Measurements from ENCODE around the gene TSC2.
"Not testable (repeated sequence)": the region's sequence is repeated elsewhere in the genome, so short reads cannot be mapped to it uniquely, and the experiment has no call there.

The TSC2 gene

GRCh38 chr16:2104464-2104863 is 56.7 kb downstream of the TSC2 start:
- not testable (repeated sequence) for DNase-seq (ENCODE audit: low read depth in 3 of 3)

DNA sequence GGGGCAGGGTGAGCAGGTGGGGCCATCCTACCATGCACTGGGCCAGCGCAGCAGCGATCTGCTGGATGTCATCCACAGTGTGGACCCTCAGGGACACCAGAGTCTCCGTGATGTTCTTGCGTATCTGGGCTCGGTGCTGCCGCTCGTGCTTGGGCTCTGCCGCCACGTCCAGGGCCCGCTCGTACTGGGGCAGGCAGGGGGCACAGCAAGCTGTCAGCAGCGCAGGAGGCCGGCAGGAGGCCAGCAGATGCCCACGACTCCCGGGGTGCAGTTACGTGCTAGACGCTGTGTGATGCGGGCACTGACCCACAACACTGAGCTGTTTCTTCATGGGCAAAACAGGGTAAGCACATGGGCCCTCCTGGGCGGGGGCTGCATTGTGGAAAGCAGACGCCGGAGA is 57.5 kb downstream of the TSC2 start:
- DNase-seq (ENCODE audit: low read depth in 3 of 3): not testable (repeated sequence)

DNA sequence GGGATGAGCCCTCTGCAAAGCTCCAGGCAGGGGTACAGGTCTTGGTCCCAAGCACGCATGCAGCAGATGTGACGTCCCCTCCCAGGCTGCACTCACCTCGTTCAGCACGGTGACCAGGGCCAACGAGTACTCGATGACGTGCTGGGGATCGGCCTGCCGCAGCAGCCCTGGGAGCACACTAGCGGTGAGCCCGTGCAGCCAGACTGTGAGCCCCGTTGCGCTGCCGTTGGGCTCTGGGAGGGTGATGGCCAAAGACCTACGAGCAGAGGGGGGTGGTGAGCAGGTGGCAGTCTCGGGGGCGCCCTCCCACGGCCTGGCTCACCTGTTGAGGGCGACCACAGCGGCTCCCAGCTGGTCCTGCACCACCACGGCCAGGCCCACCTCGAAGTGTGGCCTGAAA is 58.0 kb downstream of the TSC2 start:
- not testable (repeated sequence) for DNase-seq (ENCODE audit: low read depth in 3 of 3)

- not testable (repeated sequence) for DNase-seq (ENCODE audit: low read depth in 3 of 3)
These were observed 58.4 kb downstream of the TSC2 start for GRCh38 chr16:2106211-2106610.

- not testable (repeated sequence) for DNase-seq (ENCODE audit: low read depth in 3 of 3)
These were observed 59.5 kb downstream of the TSC2 start for GRCh38 chr16:2107121-2107790.

DNA sequence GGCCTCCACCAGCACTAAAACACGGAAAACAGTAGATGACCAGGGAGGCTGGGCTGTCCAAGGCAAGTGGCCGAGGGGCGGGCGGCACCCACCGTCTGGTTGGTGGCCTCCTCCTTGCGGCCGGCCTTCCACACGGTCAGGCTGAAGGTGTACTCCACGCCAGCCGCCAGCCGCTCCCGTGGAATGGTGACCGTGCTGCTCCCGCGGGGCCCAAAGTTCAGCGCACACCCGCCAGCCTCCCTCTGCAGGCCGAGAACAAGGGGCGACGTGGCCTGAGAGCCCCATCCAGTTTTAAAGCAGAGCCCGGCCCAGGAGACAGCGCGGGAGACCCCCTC is 60.0 kb downstream of the TSC2 start:
- DNase-seq (ENCODE audit: low read depth in 3 of 3): not testable (repeated sequence)

DNA sequence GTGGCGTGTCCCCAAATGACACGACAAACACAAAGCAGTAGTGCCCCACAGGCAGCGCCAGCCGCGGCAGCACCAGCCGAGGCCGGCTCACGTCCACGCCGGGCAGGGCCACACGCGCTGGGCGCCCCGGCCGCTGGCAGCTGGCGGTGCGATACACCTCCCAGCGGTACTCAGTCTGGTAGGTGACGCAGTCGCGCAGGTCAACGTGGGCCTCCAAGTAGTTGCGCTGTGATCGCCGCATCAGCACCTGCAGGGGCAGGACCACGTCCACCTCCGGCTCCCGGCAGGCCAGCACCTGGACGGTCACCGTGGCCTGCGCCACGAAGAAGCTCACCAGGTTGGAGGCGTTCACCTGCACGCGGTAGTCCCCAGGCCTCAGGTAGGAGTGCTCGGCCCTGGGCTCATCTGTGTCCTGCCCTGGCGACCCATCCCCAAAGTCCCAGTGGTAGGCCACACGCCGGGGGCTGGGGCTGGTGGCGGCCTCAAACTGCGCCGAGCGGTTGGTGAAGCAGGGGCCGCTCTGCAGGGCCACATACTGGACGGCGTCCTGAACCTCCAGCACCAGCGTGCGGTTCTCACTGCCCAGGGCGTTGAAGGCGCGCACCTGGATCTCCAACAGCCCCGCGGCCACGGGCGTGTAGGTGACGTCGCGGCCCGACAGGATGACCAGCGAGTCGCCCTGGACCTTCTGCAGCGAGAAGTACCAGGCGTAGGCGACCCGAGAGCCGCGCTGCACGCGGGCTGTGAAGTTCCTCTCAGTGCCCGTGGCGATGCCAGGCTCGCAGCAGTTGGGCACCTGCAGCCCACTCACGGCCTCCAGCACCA is 60.9 kb downstream of the TSC2 start:
- not testable (repeated sequence) for DNase-seq (ENCODE audit: low read depth in 3 of 3)

- DNase-seq (ENCODE audit: low read depth in 3 of 3): not testable (repeated sequence)
These were observed 61.4 kb downstream of the TSC2 start for GRCh38 chr16:2109271-2109580.

GRCh38 chr16:2109872-2110271 is 62.1 kb downstream of the TSC2 start:
- not testable (repeated sequence) for DNase-seq (ENCODE audit: low read depth in 3 of 3)

DNA sequence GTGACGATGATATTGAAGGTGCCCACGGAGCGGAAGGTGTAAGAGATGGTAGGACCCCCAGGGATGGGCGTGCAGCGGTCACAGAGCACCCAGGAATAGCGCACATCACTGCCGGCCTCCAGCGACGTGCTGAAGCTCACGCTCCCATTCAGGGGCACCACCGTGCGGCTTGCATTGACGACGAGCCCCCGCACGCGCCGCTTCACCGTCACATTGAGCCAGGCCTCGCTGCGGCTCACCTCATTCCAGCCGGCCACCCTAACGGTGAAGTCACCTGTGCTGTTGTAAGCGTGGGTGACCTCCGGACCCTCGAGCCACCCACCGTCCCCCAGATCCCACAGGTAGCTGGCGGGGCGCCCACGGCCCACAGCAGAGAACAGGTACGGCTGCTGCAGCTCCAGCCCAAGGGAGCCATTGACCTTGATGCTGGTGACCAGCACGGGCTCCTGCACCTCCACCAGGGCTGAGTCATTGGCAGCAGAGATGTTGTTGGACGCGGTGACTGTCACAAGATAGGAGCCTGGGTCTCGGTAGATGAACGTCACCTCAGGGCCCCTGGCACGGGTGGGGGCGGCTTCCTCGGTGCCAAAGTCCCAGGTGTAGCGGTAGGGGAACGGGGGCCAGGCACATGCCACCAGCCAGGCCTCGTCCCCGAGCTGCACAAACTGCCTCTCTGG is 62.7 kb downstream of the TSC2 start:
- DNase-seq (ENCODE audit: low read depth in 3 of 3): not testable (repeated sequence)

DNA sequence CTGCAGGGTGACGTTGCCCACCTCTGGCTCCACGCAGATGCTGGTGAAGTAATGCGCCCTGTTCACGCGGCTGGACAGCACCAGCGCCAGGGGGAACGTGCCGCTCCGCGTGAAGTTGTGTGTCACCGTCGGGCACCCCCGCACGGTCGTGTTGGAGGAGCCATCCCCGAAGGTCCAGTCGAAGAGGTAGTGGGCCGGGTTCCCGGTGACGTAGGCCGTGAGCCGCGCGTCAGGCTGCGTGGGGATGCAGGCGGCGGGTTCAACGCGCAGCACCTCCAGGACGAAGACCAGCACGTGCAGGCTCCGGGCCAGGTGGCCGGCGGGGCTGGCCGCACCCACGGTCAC is 63.2 kb downstream of the TSC2 start:
- DNase-seq (ENCODE audit: low read depth in 3 of 3): not testable (repeated sequence)

DNA sequence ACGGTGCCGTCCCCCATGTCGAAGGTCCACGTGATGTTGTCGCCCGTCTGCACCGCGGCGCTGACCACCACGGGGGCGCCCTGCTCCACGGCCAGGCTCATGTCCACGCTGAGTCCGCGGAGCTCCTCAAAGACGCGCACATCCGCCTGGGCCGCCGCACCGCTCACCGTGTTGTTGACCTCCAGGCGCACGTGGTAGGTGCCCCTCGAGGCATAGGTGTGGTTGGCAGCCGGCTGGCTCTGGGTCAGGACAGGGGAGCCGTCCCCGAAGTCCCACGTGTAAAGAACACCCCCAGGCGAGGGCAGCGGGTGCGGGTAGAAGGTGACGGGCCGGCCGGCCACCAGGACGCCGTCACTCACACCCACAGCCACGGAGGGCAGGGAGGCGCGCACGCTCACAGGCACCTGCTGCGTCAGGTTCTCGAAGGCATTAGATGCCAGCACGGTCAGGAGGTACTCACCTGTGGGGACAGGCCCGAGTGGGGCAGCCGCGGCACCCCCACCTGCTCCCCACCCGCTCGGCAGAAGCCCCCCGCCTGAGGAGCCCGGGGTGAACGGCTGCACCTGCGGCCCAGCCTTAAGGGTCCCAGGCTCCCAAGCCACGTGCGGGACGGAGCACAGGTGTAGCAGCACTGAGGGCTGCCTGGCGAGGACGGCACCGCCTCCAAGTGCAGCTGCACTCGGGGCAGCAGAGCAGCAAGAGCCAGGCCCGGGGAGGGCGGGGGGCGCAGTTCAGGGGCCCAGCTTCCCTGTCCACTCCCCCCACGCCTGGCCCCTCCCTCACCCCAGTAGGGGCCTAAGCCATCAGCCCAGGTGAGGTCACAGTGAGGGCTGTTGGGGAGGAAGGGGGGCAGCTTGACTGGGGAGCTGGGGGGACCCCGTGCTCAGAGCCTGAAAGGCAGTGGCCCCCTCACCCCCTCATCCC is 63.9 kb downstream of the TSC2 start:
- not testable (repeated sequence) for DNase-seq (ENCODE audit: low read depth in 3 of 3)

DNA sequence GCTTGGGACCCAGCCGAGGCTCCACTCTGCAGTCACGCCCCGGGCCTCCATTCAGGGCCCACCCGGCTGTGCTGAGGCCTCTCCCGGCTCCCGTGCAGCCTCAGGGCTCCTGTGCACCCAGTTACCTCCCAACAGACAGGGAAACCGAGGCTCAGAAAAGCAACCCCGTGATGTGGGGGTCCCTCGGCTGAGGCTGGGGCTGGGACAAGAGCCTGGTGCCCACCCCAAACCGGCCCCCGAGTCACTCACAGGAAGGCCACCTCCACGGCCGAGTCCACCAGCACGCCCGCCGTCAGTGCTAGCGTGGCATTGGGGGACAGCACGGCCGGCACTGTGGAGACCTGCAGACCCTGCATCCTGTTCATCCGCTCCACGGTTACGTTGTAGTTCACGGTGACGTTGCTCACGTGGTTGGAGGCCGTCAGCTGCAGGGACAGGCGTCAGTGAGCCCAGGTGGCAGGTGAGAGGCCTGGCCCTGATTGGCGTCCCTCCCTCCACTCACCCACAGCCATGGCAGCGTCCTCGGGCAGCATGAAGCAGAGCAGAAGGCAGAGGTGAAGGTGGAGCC is 64.8 kb downstream of the TSC2 start:
- not testable (repeated sequence) for DNase-seq (ENCODE audit: low read depth in 3 of 3)

- not testable (repeated sequence) for DNase-seq (ENCODE audit: low read depth in 3 of 3)
These were observed 66.4 kb downstream of the TSC2 start for GRCh38 chr16:2114225-2114624.

- not testable (repeated sequence) for DNase-seq (ENCODE audit: low read depth in 3 of 3)
These were observed 67.3 kb downstream of the TSC2 start for GRCh38 chr16:2114885-2115590.

DNA sequence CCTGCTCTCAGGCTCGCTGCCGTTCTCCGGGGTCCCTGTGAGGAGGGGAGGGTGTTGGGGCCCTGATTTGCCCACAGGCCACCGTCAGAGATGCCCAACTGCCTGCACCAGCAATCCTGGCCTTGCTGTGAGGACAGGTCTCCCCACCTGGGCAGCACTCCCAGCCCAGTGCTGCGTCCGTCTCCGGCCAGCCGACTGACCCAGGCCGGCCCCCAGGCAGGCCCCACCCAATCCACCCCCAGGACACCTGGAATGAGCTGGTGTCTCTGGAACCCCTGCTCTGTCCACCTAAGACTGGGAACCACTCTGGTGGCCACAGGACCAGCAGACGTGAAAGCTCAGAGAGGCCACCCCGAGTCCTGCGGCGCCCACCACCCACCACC is 67.8 kb downstream of the TSC2 start:
- DNase-seq (ENCODE audit: low read depth in 3 of 3): no peak

GRCh38 chr16:2116428-2116827 is 68.6 kb downstream of the TSC2 start:
- not testable (repeated sequence) for DNase-seq (ENCODE audit: low read depth in 3 of 3)

- DNase-seq (ENCODE audit: low read depth in 3 of 3): not testable (repeated sequence)
These were observed 69.6 kb downstream of the TSC2 start for GRCh38 chr16:2117341-2117740.

DNA sequence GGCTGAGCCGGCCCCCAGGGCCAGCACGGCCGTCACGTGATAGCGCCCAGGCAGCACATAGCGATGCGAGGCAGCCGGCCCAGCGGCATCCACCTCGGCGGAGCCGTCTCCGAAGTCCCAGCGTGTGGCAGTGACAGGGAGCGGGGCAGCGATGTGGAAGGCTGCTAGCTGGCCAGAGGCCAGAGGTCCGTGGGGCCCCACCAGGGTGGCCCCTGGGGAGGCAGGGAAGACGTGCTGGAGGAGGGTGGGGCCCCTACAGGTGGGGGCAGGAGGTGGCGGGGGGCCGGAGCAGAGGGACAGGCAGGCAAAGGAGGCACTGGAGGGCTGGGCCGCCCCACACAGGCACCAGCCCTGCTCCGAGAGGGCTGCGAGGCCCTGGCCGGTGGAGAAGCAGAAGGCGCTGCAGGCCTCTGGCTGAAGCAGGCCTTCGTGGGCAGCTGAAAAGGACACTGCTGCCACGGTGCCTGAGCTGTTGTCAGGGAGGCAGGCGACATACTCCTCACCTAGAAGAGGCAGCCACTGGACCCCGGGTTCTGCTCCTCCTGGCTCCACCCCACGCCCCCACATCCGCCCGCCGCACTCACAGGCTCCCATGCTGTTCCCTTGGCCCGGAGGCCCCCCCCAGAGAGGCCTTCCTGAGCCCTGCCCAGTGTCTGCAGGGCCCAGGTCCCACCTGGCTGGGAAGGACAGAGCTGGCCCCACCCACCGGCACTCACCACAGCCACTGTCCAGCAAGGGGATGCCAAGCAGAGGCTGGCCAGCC is 70.4 kb downstream of the TSC2 start:
- not testable (repeated sequence) for DNase-seq (ENCODE audit: low read depth in 3 of 3)

GRCh38 chr16:2121325-2121724 is 73.5 kb downstream of the TSC2 start:
- peak in 1 of 3 experiments; percentile 12 for DNase-seq (ENCODE audit: low read depth in 3 of 3)

All from stimulated activated CD4-positive, alpha-beta T cell treated with anti-CD3 and anti-CD28 coated beads, TNF-alpha, amount 100 ng/mL, for 24 hours (primary cell).